Keratinocyte (primary cell): ENCODE results near the gene REG1B.

Experiments used
- EZH2 ChIP-seq: IDR thresholded peaks from one replicate; pipeline ENCODE4 v1.6.1; 2012; ENCODE audit warnings: inconsistent platforms, mild to moderate bottlenecking, low read length, moderate library complexity
- TF ChIP-seq, protein P1 (sequence below), 3 experiments: IDR thresholded peaks in 1 of 3; conservative IDR thresholded peaks in 1 of 3; optimal IDR thresholded peaks in 1 of 3; 2 replicates in 2 of 3; 3 replicates in 1 of 3; pipeline versions ENCODE3 to v1.5.1; 2011; ENCODE audit warnings: low read length in 3 of 3, mild to moderate bottlenecking in 3 of 3, moderate library complexity in 2 of 3, control low read depth in 1 of 3, inconsistent platforms in 1 of 3; ENCODE audit not compliant: insufficient read depth in 2 of 3; ENCODE audit errors: extremely low read depth in 1 of 3

DNA sequence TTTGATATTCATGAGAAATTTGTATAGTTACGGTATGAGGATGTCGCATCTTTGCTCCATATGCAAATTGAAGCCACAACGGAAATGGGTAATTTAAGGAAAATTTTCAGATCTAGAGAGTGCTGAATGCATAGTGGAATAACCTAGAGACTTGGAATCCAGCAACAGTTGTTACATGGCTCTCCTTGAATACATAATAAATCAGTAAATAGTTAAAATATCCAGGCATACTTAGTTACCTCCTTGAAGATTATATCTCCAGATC, 37.9 kb upstream of the REG1B start:
- TF ChIP-seq, protein P1, sequence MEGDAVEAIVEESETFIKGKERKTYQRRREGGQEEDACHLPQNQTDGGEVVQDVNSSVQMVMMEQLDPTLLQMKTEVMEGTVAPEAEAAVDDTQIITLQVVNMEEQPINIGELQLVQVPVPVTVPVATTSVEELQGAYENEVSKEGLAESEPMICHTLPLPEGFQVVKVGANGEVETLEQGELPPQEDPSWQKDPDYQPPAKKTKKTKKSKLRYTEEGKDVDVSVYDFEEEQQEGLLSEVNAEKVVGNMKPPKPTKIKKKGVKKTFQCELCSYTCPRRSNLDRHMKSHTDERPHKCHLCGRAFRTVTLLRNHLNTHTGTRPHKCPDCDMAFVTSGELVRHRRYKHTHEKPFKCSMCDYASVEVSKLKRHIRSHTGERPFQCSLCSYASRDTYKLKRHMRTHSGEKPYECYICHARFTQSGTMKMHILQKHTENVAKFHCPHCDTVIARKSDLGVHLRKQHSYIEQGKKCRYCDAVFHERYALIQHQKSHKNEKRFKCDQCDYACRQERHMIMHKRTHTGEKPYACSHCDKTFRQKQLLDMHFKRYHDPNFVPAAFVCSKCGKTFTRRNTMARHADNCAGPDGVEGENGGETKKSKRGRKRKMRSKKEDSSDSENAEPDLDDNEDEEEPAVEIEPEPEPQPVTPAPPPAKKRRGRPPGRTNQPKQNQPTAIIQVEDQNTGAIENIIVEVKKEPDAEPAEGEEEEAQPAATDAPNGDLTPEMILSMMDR (optimal IDR thresholded peaks at IDR 0.05 in 1 of 3, IDR thresholded peaks at IDR 0.05 in 1 of 3, conservative IDR thresholded peaks at IDR 0.05 in 1 of 3; ENCODE audit: extremely low read depth in 1 of 3, insufficient read depth in 2 of 3, low read length in 3 of 3), result no peak
- no peak for TF ChIP-seq EZH2
